ENCODE measurements around the gene ZNF574. TPM values are rescaled to one million over a fixed set of nuclear protein-coding genes. Genes with fewer than 3 reads are reported as not detected.

ZNF574 gene
- total and polyA plus RNA-seq, 9 donors = 2.4 to 24.6 (median 15.6) TPM

GRCh38 chr19:42057846-42058245 is 18.1 kb upstream of the ZNF574 start:
- WGBS, 3 donors = 67 to 72% (median 71%) methylated on average over 7 of the region's 7 CpGs
- TF ChIP-seq POLR2A (IDR thresholded peaks at IDR 0.05) = no peak
- TF ChIP-seq EP300 (IDR thresholded peaks at IDR 0.05) = no peak
- TF ChIP-seq, protein P1, sequence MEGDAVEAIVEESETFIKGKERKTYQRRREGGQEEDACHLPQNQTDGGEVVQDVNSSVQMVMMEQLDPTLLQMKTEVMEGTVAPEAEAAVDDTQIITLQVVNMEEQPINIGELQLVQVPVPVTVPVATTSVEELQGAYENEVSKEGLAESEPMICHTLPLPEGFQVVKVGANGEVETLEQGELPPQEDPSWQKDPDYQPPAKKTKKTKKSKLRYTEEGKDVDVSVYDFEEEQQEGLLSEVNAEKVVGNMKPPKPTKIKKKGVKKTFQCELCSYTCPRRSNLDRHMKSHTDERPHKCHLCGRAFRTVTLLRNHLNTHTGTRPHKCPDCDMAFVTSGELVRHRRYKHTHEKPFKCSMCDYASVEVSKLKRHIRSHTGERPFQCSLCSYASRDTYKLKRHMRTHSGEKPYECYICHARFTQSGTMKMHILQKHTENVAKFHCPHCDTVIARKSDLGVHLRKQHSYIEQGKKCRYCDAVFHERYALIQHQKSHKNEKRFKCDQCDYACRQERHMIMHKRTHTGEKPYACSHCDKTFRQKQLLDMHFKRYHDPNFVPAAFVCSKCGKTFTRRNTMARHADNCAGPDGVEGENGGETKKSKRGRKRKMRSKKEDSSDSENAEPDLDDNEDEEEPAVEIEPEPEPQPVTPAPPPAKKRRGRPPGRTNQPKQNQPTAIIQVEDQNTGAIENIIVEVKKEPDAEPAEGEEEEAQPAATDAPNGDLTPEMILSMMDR (IDR thresholded peaks at IDR 0.05) = no peak
- H3K27me3 ChIP-seq = no peaks in the 10 kb centered on the region

DNA sequence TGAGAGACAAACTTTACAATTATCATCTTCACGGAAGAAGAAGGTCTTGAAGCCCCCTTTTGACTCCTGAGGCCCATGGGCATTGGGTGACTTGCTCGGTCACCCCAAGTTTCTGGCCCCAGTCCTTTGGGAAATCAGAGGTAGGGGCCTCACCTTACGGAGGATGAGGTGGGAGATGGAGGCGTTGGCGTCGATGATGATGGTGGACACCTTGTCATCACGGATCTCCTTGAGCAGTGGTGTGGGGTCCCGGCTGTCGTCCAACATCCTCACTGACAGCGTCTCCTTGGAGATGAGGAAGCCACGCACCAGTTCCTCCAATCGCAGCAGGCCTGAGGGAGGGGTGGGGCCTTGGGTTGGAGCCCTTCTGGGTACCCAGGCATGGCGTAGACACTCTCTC is 16.8 kb upstream of the ZNF574 start:
- no peaks in the 10 kb centered on the region for H3K27me3 ChIP-seq
- H3K27ac ChIP-seq = no peak overlapping the region
- no peaks in the 10 kb centered on the region for H3K9me3 ChIP-seq
- whole genome bisulfite sequencing, 3 donors = 89 to 92% (median 91%) methylated on average over 13 of the region's 13 CpGs
- intact Hi-C loops (cut with DNase I) = no loop called here
- H3K4me3 ChIP-seq = no peak overlapping the region
- H3K4me1 ChIP-seq (ENCODE audit: insufficient read depth) = no peaks in the 10 kb centered on the region
- no peaks in the 10 kb centered on the region for H3K36me3 ChIP-seq
- TF ChIP-seq, protein P1 (IDR thresholded peaks at IDR 0.05) = no peak
- TF ChIP-seq EP300 (IDR thresholded peaks at IDR 0.05) = no peak
- TF ChIP-seq POLR2A (IDR thresholded peaks at IDR 0.05) = no peak
- no peak for DNase-seq

More at GRCh38 chr19:42057846-42058245, 18.1 kb upstream of the ZNF574 start:
- Histone ChIP-seq H3K27ac (no peak overlapping the region), H3K9me3 (no peaks in the 10 kb centered on the region), H3K4me3 (no peak overlapping the region), H3K36me3 (no peaks in the 10 kb centered on the region), H3K4me1 (ENCODE audit: insufficient read depth) (no peaks in the 10 kb centered on the region)
- intact Hi-C loops (cut with DNase I) = no loop called here
- DNase-seq = no peak

GRCh38 chr19:42060117-42060516 is 15.8 kb upstream of the ZNF574 start:
- H3K36me3 ChIP-seq = no peaks in the 10 kb centered on the region
- intact Hi-C loops (cut with DNase I) = no loop called here
- DNase-seq = no peak

GRCh38 chr19:42062381-42062780 is 13.6 kb upstream of the ZNF574 start:
- intact Hi-C loops (cut with DNase I) = no loop called here
- H3K27me3 ChIP-seq = no peaks in the 10 kb centered on the region
- no peaks in the 10 kb centered on the region for H3K36me3 ChIP-seq
- no peaks in the 10 kb centered on the region for H3K9me3 ChIP-seq
- TF ChIP-seq EP300 (IDR thresholded peaks at IDR 0.05) (no peak), POLR2A (IDR thresholded peaks at IDR 0.05) (no peak)
- TF ChIP-seq, protein P1 (IDR thresholded peaks at IDR 0.05) = no peak
- DNase-seq = no peak
- WGBS, 3 donors = 93 to 96% (median 94%) methylated on average over 16 of the region's 16 CpGs
- H3K4me3 ChIP-seq = no peak overlapping the region
- no peaks in the 10 kb centered on the region for H3K4me1 ChIP-seq (ENCODE audit: insufficient read depth)
- no peak overlapping the region for H3K27ac ChIP-seq

More at GRCh38 chr19:42060117-42060516, 15.8 kb upstream of the ZNF574 start:
- H3K27ac ChIP-seq = no peak overlapping the region
- no peaks in the 10 kb centered on the region for H3K9me3 ChIP-seq
- H3K27me3 ChIP-seq = no peaks in the 10 kb centered on the region
- H3K4me3 ChIP-seq = no peak overlapping the region
- no peaks in the 10 kb centered on the region for H3K4me1 ChIP-seq (ENCODE audit: insufficient read depth)
- WGBS, 3 donors = 91 to 92% (median 91%) methylated on average over 3 of the region's 3 CpGs
- TF ChIP-seq POLR2A (IDR thresholded peaks at IDR 0.05) (no peak), EP300 (IDR thresholded peaks at IDR 0.05) (no peak)
- TF ChIP-seq, protein P1 (IDR thresholded peaks at IDR 0.05) = no peak

All from ovary (tissue), 9 donors.